ENCODE measurements around the gene GPRIN1. TPM values are rescaled to one million over a fixed set of nuclear protein-coding genes. Genes with fewer than 3 reads are reported as not detected.

Gene GPRIN1
- polyA plus RNA-seq, 5 donors = 0.72 to 1.2 (median 1.0) TPM

Other genes with a start within 250 kb of the GPRIN1 start
- gene KIAA1191, start 248.4 kb downstream of the GPRIN1 start, polyA plus RNA-seq (ENCODE audit: insufficient read depth in 1 of 5, insufficient read length in 5 of 5, low replicate concordance in 1 of 5) = 100 to 1,000 TPM; 142 to 174 (median 161) TPM
- gene ARL10, start 244.7 kb downstream of the GPRIN1 start, polyA plus RNA-seq (ENCODE audit: insufficient read depth in 1 of 5, insufficient read length in 5 of 5, low replicate concordance in 1 of 5) = 10 to 100 TPM; 11.4 to 20.7 (median 16.4) TPM
- 10 to 100 TPM; 24.0 to 36.8 (median 33.2) TPM for gene NOP16, start 221.6 kb downstream of the GPRIN1 start, polyA plus RNA-seq (ENCODE audit: insufficient read depth in 1 of 5, insufficient read length in 5 of 5, low replicate concordance in 1 of 5)
- 100 to 1,000 TPM in 1 of 5 donors, 10 to 100 TPM in 4; 69.4 to 121 (median 89.8) TPM for gene HIGD2A, start 221.4 kb downstream of the GPRIN1 start, polyA plus RNA-seq (ENCODE audit: insufficient read depth in 1 of 5, insufficient read length in 5 of 5, low replicate concordance in 1 of 5)
- 10 to 100 TPM; 37.7 to 68.3 (median 45.7) TPM for gene CLTB, start 193.6 kb downstream of the GPRIN1 start, polyA plus RNA-seq (ENCODE audit: insufficient read depth in 1 of 5, insufficient read length in 5 of 5, low replicate concordance in 1 of 5)
- 10 to 100 TPM; 41.9 to 55.9 (median 51.2) TPM for gene FAF2, start 161.8 kb downstream of the GPRIN1 start, polyA plus RNA-seq (ENCODE audit: insufficient read depth in 1 of 5, insufficient read length in 5 of 5, low replicate concordance in 1 of 5)
- gene RNF44, start 72.8 kb downstream of the GPRIN1 start, polyA plus RNA-seq (ENCODE audit: insufficient read depth in 1 of 5, insufficient read length in 5 of 5, low replicate concordance in 1 of 5) = 10 to 100 TPM; 31.9 to 54.4 (median 47.2) TPM
- under 1 TPM; 0.33 to 0.60 (median 0.40) TPM for gene CDHR2, start 60.8 kb downstream of the GPRIN1 start, polyA plus RNA-seq (ENCODE audit: insufficient read depth in 1 of 5, insufficient read length in 5 of 5, low replicate concordance in 1 of 5)
- gene SNCB, start 20.4 kb upstream of the GPRIN1 start, polyA plus RNA-seq (ENCODE audit: insufficient read depth in 1 of 5, insufficient read length in 5 of 5, low replicate concordance in 1 of 5) = under 1 TPM; 0.19 to 0.77 (median 0.45) TPM
- gene EIF4E1B, start 20.5 kb upstream of the GPRIN1 start, polyA plus RNA-seq (ENCODE audit: insufficient read depth in 1 of 5, insufficient read length in 5 of 5, low replicate concordance in 1 of 5) = under 1 TPM in 2 of 5 donors, not detected in 3; 0.05 to 0.08 TPM
- gene TSPAN17, start 37.3 kb upstream of the GPRIN1 start, polyA plus RNA-seq (ENCODE audit: insufficient read depth in 1 of 5, insufficient read length in 5 of 5, low replicate concordance in 1 of 5) = 10 to 100 TPM; 25.2 to 38.3 (median 32.8) TPM
- 1 to 10 TPM in 2 of 5 donors, under 1 TPM in 3; 0.57 to 1.8 (median 0.78) TPM for gene UNC5A, start 200.4 kb upstream of the GPRIN1 start, polyA plus RNA-seq (ENCODE audit: insufficient read depth in 1 of 5, insufficient read length in 5 of 5, low replicate concordance in 1 of 5)